Midbrain (tissue), 1 donor: ENCODE results near the gene MTARC1.
A peak's percentile ranks its signal among the peaks of the same experiment; 100 is the strongest.

ENCODE experiments used
- DNase-seq: peaks from one replicate; lab custom pipeline; 2025; lab: John Stamatoyannopoulos, UW

The MTARC1 gene

GRCh38 chr1:220786337-220787068, at the start of gene MTARC1:
Gene MTARC1 (plus strand): TSS chr1:220786913. CDS start chr1:220786945, 32 bp downstream.
- DNase-seq = peak; percentile 40

GRCh38 chr1:220741349-220741748, 45.4 kb upstream of the MTARC1 start:
- DNase-seq = no peak

GRCh38 chr1:220741825-220742224, 44.9 kb upstream of the MTARC1 start:
- DNase-seq = no peak

GRCh38 chr1:220742520-220742919, 44.2 kb upstream of the MTARC1 start:
- no peak for DNase-seq

DNA sequence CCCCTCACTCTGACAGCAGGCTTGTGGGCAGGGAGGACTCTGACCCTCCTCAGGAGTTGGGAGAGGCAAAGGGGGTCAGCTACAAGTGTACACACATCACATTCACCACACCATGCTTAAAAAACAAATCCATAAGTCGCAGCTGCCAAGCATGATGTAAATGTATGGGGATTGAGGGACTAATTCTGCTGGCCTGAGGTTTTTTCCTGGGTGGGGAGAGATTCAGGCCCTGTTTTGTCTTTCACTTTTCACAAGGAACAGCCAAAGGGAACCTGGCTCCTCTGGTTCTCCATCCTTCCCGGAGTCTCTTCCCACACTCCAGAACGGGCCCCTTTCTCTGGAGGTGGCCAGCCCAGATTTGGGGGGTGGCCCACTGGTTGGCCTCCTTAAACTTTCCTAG, 39.9 kb upstream of the MTARC1 start:
- DNase-seq = no peak

DNA sequence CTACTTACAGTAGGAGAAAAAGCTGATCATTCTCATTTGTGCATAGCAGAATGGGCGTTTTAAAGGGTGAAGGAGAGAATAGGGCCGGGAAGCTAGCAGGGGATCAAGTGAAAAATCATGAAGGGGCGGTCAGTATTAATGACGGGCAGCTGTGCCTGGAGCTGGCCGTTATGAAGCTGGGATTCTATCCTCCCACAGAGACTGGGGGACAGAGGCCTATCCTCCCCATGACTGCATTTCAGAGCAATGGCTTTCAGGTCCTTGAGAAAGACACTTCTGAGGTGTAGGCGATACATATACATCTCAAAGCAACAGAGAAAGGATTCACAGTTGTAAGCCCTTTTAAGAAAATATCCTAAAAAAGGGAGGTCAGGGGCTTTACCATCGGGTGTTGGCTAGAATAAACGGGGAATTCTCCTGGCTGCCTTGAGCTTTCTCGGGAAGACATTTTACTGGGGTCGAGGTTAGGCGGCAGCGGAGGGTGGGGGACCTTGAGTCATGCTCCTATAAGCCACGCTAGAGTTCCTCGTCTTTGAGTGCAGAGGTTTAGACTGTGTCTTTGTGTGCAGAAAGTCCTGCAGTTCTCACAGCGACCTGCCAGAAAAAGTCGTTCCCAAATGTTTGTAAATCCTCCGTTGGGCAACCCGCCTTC, 39.1 kb upstream of the MTARC1 start:
- peak; percentile 7 for DNase-seq

- DNase-seq = peak; percentile 55
Observed at GRCh38 chr1:220748089-220748934, 38.4 kb upstream of the MTARC1 start, which contains the start of gene MTARC2. Gene MTARC2 (plus strand): TSS chr1:220748322. CDS start chr1:220748532, 210 bp downstream.

- no peak for DNase-seq
Observed at GRCh38 chr1:220748936-220749335, 37.8 kb upstream of the MTARC1 start.

- peak; percentile 3 for DNase-seq
Observed at GRCh38 chr1:220750131-220750515, 36.6 kb upstream of the MTARC1 start.

DNA sequence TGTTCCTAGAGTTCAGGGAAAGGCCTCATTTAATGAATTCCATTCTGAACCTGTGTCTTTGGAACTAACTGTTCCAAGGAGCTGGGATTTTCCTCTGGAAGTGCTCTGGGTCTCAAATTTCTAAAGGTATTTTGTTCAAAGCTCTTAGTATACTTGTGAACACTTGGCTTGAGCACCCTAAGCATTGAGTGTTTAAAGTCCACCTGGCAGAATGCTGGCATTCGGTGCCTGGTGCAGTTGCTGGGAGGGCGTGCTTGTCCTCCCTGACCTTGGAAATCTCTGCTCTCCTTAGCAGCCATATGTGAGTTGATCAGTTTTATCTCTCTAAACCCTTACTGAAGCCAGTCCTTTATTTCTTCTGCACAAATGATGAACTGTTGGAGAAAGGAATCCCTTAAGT, 35.6 kb upstream of the MTARC1 start:
- DNase-seq = no peak

GRCh38 chr1:220754212-220754917, 32.3 kb upstream of the MTARC1 start:
- DNase-seq = no peak

DNA sequence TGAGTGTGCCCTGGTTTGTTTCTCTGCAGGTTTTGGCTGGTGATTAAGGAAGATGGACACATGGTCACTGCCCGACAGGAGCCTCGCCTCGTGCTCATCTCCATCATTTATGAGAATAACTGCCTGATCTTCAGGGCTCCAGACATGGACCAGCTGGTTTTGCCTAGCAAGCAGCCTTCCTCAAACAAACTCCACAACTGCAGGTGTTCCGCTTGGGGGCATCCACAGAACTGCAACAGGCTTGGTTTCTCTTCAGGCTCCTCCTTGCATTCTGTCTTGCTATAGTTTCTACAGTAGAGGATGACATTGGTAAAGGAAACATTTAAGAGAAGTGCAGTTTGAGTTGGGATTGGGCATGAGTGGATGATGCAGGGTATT, 31.8 kb upstream of the MTARC1 start:
- DNase-seq = no peak

DNA sequence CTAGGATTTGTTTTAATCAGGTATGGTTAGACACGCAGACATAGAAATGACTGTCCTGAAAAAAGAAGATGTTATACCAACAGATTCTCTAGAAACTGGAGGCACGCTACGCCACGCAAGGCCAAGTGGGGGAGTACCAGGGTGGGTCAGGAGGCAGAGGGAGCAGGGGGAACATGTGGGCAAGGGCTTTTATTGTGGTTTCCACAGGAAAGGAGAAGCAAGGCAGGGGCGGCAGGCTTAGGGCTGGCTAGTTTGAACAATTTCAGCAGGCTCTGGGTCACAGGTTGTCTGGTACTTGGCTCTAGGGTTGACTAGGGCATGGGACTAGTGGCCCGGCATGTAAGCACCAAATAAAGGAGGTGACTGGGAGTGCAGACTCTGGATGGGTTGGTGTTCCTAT, 31.4 kb upstream of the MTARC1 start:
- DNase-seq = no peak

GRCh38 chr1:220757441-220757840, 29.3 kb upstream of the MTARC1 start:
- DNase-seq = no peak

- no peak for DNase-seq
Observed at GRCh38 chr1:220759147-220759546, 27.6 kb upstream of the MTARC1 start.

DNA sequence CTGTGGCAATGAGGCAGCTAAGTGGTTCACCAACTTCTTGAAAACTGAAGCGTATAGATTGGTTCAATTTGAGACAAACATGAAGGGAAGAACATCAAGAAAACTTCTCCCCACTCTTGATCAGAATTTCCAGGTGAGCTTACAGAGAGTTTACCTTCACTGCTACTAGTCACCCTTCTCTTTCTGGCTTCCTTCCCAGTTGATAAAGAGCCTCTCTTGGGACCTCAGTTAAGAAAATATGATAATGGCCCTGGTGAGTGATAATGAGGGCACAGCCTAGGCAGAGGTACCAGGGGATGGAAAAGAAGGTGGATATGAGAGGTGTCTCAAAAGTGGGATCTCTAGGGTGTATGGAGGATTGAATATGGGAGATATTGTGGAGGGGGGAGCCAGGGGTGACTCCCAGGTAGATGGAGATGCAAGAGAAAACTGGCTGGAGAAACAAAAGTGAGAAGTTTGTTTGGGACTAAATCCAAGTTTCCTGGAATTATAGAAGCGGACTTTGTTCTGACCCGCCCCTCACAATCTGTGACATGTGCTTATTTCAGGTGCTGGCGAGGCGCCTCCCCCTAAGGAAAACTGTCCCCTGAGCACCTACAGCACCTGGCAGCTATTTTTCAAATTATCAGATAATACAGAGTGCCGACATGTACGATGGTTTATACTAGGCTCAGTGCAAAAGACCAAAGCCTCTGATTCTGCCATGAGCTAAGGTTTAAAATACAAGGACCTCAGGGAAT, 24.9 kb upstream of the MTARC1 start:
- DNase-seq = no peak

- no peak for DNase-seq
Observed at GRCh38 chr1:220764757-220765156, 22.0 kb upstream of the MTARC1 start.

GRCh38 chr1:220767312-220768125, 19.2 kb upstream of the MTARC1 start:
- DNase-seq = no peak

DNA sequence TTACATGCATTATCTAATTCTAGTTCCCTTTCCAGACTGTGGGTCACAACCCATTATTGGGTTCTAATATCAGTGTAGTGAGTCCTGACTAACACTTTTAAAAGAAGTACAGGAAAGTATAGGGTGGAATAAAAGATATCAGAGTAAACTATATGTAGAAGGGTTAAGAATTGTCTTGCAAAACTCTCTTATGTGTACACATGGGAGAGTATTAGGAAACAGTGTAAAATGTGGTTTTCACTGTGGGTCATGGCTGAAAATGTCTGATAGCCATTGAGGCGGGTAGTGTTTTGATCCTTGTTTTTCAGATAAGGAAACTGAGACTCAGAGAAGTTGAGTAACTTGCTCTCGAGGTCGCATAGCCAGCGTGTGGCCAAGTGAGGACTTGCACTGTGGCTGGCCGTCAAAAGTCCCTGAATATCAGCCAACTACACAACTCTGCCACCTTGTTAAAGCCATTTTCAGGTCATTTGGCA, 18.5 kb upstream of the MTARC1 start:
- no peak for DNase-seq

GRCh38 chr1:220769205-220769604, 17.5 kb upstream of the MTARC1 start:
- no peak for DNase-seq
